Stimulated activated naive CD8-positive, alpha-beta T cell treated with anti-CD3 and anti-CD28 coated beads, Interleukin-15, amount 100 ng/mL, for 72 hours (primary cell): ENCODE measurements around the gene MMP14.

ENCODE experiments used
- ATAC-seq: fragments of 150-1000 bp; cut with Tn5 transposase; 2 replicates; pipeline ENCODE4 v1.10.0; 2021; ENCODE audit warnings: mild to moderate bottlenecking, moderate library complexity
- DNase-seq, 2 donors: peaks; one replicate each; pipeline ENCODE4 v3.0.0; 2021 to 2022
- H3K27ac Mint-ChIP-seq, 2 donors: one replicate each; pipeline ENCODE4 v1.8.0; 2022; ENCODE audit warnings: mild to moderate bottlenecking in 2 of 2, mixed read lengths in 2 of 2, moderate library complexity in 2 of 2
- H3K27me3 Mint-ChIP-seq: one replicate; pipeline ENCODE4 v1.8.0; 2022; ENCODE audit warnings: mixed read lengths
- H3K4me1 Mint-ChIP-seq: one replicate; pipeline ENCODE4 v1.8.0; 2022; ENCODE audit warnings: mild to moderate bottlenecking, mixed read lengths
- H3K4me3 Mint-ChIP-seq, 2 donors: one replicate each; pipeline ENCODE4 v1.8.0; 2022; ENCODE audit warnings: mild to moderate bottlenecking in 2 of 2, mixed read lengths in 2 of 2, moderate library complexity in 1 of 2
- H3K9me3 Mint-ChIP-seq, 2 donors: one replicate each; pipeline ENCODE4 v1.8.0; 2022; ENCODE audit warnings: mixed read lengths in 2 of 2

Gene MMP14

GRCh38 chr14:22893706-22894105 is 57.3 kb downstream of the MMP14 start:
- H3K27ac Mint-ChIP-seq: no peak overlapping the region
- ATAC-seq: no peak

GRCh38 chr14:22895402-22895801 is 59.0 kb downstream of the MMP14 start:
- peaks cover 17% of the 10 kb centered on the region for H3K4me1 Mint-ChIP-seq
- no peaks in the 10 kb centered on the region for H3K9me3 Mint-ChIP-seq
- H3K27ac Mint-ChIP-seq: no peak overlapping the region
- no peaks in the 10 kb centered on the region for H3K27me3 Mint-ChIP-seq
- no peak for ATAC-seq
- no peak overlapping the region for H3K4me3 Mint-ChIP-seq
- DNase-seq: no peak

More at GRCh38 chr14:22893706-22894105, 57.3 kb downstream of the MMP14 start:
- DNase-seq: no peak
- H3K4me1 Mint-ChIP-seq: peaks cover 21% of the 10 kb centered on the region
- H3K9me3 Mint-ChIP-seq: no peaks in the 10 kb centered on the region
- no peaks in the 10 kb centered on the region for H3K27me3 Mint-ChIP-seq
- no peak overlapping the region for H3K4me3 Mint-ChIP-seq

GRCh38 chr14:22896356-22896755 is 60.0 kb downstream of the MMP14 start:
- no peak overlapping the region for H3K4me3 Mint-ChIP-seq
- DNase-seq (no peak), ATAC-seq (no peak)
- H3K4me1 Mint-ChIP-seq: peaks cover 23% of the 10 kb centered on the region
- H3K9me3 Mint-ChIP-seq: no peaks in the 10 kb centered on the region
- H3K27me3 Mint-ChIP-seq: no peaks in the 10 kb centered on the region
- no peak overlapping the region for H3K27ac Mint-ChIP-seq

GRCh38 chr14:22896760-22897159 is 60.4 kb downstream of the MMP14 start:
- H3K4me1 Mint-ChIP-seq: peaks cover 26% of the 10 kb centered on the region
- peak overlapping the region in 1 of 2 donors; percentile 3 for H3K27ac Mint-ChIP-seq
- H3K9me3 Mint-ChIP-seq: no peaks in the 10 kb centered on the region
- DNase-seq: no peak
- no peak overlapping the region for H3K4me3 Mint-ChIP-seq
- no peak for ATAC-seq
- no peaks in the 10 kb centered on the region for H3K27me3 Mint-ChIP-seq

GRCh38 chr14:22897357-22897756 is 61.0 kb downstream of the MMP14 start:
- Mint-ChIP-seq H3K9me3 (no peaks in the 10 kb centered on the region), H3K27me3 (no peaks in the 10 kb centered on the region), H3K27ac (no peak overlapping the region), H3K4me3 (no peak overlapping the region), H3K4me1 (peaks cover 26% of the 10 kb centered on the region)
- no peak for ATAC-seq
- no peak for DNase-seq
